EL (cell line): Measurements from ENCODE around the gene AP1S3.
"Not testable (repeated sequence)": the region's sequence is repeated elsewhere in the genome, so short reads cannot be mapped to it uniquely, and the experiment has no call there.

ENCODE experiments used
- DNase-seq: peaks from one replicate; pipeline ENCODE4 v3.0.0-alpha.2; 2016

The AP1S3 gene

DNA sequence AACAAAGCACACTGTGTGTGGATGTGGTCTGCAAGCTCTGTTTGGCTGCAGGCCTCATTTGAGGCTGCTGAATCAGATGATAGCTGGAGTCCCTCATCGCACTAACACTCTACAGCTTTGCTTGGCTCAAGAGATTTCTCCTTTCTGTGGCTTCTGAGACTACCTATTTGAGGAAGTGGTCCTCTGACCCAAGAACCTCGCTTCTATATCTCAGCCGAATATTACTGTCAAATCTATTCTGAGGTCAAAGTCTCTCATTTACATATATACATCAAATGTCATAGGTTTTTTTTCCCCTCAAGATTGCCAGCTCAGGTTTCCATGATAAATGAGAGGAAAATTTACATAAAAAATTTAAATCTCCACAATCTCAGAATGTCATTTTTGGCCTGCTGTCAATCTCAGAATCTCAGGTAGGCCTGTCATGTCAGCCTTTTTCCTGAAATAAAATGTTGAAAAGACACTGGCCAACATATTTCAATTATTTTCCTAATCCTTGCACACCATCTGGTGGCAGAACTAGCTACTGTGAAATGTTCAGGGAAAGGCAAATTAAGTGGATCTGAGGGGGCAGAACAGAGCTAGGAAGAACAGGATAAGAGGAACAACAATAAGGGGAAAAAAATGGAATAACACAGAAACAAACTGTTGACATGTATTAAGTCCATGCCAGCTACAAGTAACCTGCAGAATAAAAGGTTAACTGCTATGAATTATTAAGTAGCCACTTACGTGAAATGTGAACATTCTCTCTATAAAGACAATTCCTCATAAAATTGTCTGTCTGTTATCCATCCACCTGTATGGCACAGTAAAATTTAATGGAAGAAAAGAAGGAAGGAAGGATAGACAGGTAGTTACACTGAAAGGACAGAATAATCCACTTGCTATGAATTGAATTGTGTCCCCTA lies 39.3 kb downstream of the AP1S3 start:
- DNase-seq = peak; percentile 54

GRCh38 chr2:223797037-223797436 lies 40.3 kb downstream of the AP1S3 start:
- peak; percentile 8 for DNase-seq

DNA sequence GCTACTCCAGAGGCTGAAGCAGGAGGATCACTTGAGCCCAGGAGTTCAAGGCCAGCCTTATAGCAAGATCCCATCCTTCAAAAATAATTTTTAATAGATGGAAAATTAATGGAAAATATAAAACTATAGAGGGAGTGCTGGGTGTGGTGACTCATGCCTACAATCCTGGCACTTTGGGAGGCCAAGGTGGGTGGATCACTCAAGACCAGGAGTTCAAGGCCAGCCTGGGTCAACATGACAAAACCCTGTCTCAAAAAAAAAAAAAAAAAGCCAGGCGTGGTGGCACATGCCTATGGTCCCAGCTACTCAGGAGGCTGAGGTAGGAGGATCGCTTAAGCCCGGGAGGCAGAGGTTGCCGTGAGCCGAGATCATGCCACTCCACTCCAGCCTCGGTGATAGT lies 48.0 kb downstream of the AP1S3 start:
- no peak for DNase-seq

DNA sequence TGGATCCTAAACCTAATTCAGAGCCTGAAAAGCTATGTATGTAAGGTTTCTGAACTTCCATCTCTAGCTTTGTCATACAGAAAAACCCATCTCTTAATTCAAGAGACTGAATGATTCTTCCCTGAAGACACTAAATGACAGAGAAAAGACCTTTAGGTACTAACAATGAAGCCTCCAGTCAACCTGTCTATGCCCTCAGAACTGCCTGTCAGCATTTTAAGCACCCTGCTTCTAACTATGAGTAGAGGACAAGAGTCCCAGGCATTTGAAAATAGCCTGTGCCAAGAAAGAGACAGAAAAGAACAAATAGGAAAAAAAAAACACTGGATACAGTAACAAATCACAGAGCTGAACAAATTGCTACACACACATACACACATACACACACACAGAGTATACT lies 48.6 kb downstream of the AP1S3 start:
- DNase-seq = no peak

- not testable (repeated sequence) for DNase-seq
Measured at GRCh38 chr2:223788106-223788505, 49.3 kb downstream of the AP1S3 start.

DNA sequence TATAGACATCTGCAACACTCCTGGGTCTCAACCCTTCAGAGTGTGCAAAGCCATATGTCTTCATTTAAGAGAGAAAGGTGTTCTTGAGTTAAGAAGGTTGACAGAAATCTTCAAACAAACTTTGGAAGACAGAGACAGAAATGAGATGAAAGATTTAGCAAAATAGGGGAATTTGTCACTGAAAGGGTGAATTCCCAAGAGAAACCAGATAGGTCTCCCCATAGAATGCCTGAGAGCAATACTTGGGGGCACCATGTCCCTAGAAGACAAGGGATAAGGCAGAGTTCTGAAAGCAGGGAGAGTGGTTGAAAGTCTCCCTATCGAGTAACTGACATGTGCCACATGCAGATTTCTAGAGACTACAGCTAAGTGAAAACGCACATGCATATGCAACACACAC lies 50.0 kb downstream of the AP1S3 start:
- no peak for DNase-seq

DNA sequence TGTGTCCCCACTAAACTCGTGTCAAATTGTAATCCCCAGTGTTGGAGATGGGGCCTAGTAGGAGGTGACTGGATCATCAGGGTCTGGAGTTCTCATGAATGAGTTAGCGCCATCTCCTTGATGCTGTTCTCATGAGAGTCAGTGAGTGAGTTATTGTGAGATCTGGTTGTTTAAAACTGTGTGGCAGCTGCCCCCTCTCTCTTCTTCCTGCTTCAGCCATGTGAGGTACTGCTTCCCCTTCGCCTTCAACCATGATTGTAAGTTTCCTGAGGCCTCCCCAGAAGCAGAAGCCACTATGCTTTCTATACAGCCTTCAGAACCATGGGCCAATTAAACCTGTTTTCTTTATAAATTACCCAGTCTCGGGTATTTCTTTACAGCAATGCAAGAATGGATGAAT lies 50.4 kb downstream of the AP1S3 start:
- DNase-seq = no peak

DNA sequence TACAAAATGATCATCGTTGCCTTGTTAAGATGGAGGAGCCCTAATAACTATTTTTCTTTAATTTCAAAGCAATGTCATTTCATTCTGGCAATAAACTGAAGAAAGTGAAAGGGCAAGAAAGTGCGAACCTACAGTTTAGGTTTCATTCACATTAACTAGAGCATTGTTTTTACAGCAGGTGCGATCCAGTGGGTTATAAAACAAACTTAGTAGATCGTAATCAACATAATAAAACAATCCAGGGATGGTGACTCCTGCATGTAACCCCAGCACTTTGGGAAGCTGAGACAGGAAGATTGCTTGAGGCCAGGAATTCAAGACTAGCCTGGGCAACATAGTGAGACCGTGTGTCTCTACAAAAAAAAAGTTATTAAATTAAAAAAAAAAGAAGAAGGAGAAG lies 51.1 kb downstream of the AP1S3 start:
- DNase-seq = no peak

DNA sequence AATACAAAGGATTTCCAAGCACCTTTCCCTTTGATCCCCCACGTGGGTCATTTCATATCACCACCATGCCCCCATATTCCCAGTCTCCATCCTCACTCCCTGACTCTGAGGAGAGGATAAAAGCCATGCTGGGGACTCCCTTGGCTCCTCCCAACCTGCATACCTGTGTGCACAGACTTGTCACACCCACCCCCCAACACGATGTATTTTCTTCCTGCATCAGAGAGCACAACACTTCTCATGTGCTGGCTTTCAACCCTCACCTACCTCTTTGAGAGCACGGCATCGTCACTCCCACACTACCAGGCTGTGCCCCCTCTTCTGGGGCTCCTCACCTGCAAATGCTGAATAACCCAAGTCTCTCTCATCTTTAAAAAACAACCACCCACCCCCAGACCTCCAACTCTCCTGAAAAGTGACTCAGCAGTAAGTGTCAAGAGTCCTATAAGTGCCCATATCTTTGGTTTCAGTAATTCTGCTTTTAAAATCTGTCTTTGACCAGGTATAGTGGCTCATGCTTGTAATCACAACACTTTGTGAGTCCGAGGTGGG lies 53.1 kb downstream of the AP1S3 start:
- DNase-seq = no peak

DNA sequence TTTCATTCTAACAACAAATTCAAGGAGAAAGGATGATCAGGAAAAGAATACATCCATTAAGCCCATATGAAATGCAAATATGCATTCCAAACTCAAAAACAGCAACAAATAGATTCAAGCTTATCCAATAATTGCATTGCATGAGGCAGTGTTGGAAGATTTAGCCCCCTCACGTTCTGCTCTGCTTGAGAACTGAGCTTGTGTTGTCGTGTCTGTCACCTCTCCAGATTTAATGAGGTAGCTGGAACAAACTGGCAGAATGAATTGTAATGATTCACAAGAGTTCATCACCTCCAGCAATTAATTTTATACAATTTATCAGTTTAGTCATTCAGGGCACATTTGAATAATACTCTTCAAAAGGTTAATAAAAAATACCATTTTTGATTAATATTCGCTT lies 54.8 kb downstream of the AP1S3 start:
- no peak for DNase-seq

- no peak for DNase-seq
Measured at GRCh38 chr2:223781560-223781959, 55.8 kb downstream of the AP1S3 start.

- peak; percentile 60 for DNase-seq
Measured at GRCh38 chr2:223779877-223780276, 57.5 kb downstream of the AP1S3 start.

DNA sequence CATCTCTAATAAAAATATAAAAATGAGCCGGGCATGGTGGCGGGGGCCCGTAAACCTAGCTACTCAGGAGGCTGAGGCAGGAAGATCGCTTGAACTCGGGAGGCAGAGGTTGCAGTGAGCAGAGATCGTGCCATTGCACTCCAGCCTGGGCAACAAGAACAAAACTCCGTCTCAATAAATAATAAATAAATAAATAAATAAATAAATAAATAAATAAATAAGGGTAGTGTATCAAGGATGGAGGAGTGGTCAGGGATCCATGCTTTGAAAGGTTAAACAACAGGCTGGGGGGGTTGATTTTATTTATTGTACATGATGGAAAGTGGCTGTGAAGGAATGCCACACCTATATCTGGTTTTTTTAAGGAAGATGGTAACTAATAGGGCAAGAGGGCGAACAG lies 63.2 kb downstream of the AP1S3 start:
- DNase-seq = no peak

DNA sequence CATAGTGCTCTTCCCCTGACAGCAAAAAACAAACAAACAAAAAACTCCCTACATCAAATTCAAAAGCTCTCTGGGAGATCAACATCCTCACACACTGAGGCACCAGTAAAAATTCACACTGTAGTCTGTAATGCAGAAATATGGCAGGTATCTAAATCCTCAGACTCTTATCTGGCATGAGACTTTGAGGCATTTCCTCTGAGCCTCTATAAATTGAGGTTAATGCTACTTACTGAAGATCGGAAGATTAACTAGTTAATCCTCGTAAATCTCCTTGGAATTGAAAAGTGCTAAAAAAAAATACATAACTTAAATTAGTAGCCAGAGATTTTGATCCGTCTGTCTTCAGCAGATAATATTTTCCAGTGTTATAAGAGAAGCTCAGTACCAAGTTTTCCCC lies 65.0 kb downstream of the AP1S3 start:
- DNase-seq = no peak

DNA sequence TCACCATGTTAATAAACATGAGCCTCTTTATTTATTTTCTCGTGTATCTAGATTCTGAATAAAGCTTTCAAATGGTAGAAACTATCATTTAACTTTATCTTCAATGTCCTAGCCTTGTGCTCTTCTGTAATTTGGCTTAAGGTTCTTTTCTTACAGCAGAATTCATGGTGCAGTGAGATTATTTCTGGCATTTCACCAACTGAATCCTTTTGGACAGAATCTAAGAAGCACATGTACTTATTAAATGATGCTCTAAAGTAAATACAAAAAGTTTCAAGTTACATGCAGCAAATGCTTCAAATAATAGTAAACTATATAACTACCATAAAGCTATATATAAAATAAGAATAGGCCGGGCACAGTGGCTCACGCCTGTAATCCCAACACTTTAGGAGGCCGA lies 65.9 kb downstream of the AP1S3 start:
- no peak for DNase-seq

DNA sequence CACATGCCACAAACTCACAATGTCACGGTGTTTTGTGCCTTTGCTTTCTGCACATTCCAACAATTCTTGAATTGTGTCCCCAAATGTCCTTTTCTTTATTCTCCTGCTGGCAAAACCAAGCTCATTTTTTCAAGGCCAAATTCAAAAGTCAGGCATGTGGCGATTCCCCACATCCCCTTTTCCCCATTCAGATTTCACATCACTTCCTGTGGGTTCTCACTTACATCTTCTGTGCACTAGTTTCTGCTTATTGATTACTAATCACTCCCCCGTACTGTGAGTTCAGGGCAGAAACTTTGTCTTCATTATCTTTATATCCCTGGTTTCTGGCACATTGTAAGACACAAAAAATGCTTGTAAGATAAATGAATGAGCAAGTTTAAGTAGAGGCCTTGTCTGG lies 69.2 kb downstream of the AP1S3 start:
- no peak for DNase-seq

DNA sequence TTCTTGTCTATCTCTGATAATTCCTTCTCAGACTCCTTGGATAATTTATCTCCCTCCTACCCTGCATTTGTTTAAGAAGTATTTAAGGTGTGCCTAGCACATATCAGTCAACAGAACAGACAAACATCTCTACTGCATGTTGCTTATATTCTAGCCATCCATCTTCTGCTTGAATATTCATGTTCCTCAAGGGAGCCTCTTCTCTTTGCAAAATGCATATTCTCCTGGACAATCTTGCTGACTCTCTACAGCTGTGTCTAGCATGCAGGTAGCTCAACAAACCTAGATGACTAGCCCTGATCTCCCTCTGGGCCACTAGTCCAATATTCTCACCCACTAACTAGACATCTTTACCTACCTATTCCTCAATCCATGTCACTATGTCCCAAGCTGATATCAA lies 70.0 kb downstream of the AP1S3 start:
- DNase-seq = no peak

- no peak for DNase-seq
Measured at GRCh38 chr2:223765221-223765785, 72.1 kb downstream of the AP1S3 start.

- no peak for DNase-seq
Measured at GRCh38 chr2:223764796-223765195, 72.6 kb downstream of the AP1S3 start.

DNA sequence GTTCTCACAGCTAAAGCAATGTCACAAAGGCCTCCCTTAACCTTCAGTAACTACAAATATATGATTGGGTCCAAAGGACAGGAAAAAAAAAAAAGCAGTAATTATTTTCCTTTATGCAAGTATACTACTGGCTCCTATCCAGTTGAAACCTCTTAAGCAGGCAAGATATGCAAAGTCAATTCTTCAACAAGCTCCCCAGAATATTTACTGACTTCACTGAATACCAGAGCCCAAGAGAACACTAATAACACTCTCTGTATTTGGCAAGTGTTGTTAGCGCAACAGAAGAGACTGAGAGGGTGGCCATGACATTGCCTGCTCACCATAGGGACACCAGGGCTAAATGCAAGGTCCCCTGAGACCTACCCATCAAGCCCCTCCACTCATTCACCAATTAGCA lies 74.5 kb downstream of the AP1S3 start:
- no peak for DNase-seq

DNA sequence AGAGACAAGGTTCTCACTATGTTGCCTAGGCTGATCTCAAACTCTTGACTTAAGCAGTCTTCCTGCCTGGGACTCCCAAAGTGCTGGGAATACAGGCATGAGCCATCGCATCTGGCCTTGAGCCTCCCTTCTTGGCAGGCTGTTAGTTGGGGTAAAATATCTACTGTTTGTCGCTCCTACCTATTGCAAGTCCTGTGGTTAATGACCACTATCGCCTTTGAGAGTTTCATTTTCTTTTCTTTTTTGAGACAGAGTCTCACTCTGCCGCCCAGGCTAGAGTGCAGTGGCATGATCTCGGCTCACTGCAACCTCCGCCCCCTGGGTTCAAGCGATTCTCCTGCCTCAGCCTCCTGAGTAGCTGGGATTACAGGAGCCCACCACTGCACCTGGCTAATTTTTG lies 75.6 kb downstream of the AP1S3 start:
- DNase-seq = not testable (repeated sequence)

DNA sequence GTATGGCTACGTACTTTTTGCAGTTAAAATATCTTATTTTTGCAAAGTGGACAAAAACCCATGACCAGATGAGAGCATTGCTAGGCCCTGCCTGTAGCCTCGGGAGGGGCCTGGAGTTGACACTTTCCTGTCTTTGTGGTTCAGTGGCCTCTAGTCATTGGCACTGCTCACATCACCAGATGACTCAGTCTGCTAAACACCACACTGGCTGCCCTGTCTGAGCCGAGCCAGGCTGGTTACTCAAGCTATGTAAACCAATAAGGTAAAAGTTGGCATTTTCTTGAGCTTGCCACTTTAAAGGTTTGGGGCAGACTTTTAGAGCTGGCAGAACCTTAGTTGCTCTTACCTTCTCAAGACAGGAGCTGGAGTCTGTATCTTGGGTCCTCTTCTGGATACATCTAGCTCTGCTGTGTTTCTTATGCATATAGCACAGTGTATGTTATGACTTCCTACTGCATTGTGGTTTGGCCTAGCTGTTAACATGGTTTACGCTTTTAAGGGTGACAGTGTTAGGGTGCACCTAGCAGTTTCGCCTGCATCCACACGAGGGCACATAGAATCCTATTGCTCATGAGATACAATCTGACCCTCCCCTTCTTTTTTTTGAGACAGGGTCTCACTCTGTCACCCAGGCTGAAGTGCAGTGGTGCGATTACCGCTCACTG lies 76.4 kb downstream of the AP1S3 start:
- DNase-seq = peak; percentile 89

- peak; percentile 46 for DNase-seq
Measured at GRCh38 chr2:223759569-223760430, 77.6 kb downstream of the AP1S3 start.
